H1 (cell line): ENCODE data around the gene TTC13. TPM values are rescaled to one million over a fixed set of nuclear protein-coding genes. Genes with fewer than 3 reads are reported as not detected.

Source experiments
- CTCF ChIA-PET: fragments of 300-600 bp; sonication (Branson Sonifier 250); formaldehyde crosslinking; loops from one replicate; lab custom pipeline; 2021; ENCODE audit not compliant: partially characterized antibody; lab: Charles Lee
- POLR2A ChIA-PET: fragments of 300-600 bp; sonication (Branson Sonifier 250); formaldehyde crosslinking; loops from one replicate; lab custom pipeline; 2021; ENCODE audit warnings: inconsistent platforms; ENCODE audit not compliant: partially characterized antibody; lab: Charles Lee
- DNase-seq, 2 experiments: peaks; one replicate each; pipeline versions ENCODE4 v3.0.0 to v3.0.0-alpha.2; 2010 to 2022; ENCODE audit warnings: low spot score in 2 of 2, low read depth in 1 of 2, mixed read lengths in 1 of 2
- FAIRE-seq: peaks from 2 replicates; lab custom pipeline; 2011; peaks lifted over from hg19 to GRCh38; lab: Jason Lieb, UNC
- H2AFZ ChIP-seq: 2 replicates; pipeline ENCODE4 v1.8.1; 2012; ENCODE audit warnings: low read length, inconsistent platforms
- H2AK5ac ChIP-seq: 2 replicates; pipeline ENCODE4 v1.6.1; 2013; ENCODE audit warnings: low read depth, low read length
- H2BK120ac ChIP-seq: replicated peaks from 2 replicates; pipeline ENCODE3; 2013; ENCODE audit warnings: low read depth, low read length, inconsistent platforms
- H2BK12ac ChIP-seq: 2 replicates; pipeline ENCODE4 v1.6.1; 2013; ENCODE audit warnings: low read depth, low read length
- H2BK15ac ChIP-seq: 2 replicates; pipeline ENCODE4 v1.6.1; 2013; ENCODE audit warnings: low read length
- H2BK20ac ChIP-seq: 2 replicates; pipeline ENCODE4 v1.6.1; 2013; ENCODE audit warnings: low read length
- H2BK5ac ChIP-seq: 2 replicates; pipeline ENCODE4 v1.6.1; 2013; ENCODE audit warnings: low read depth, low read length
- H3K14ac ChIP-seq: 2 replicates; pipeline ENCODE4 v1.6.1; 2013; ENCODE audit warnings: inconsistent platforms; ENCODE audit not compliant: insufficient read length
- H3K18ac ChIP-seq: 2 replicates; pipeline ENCODE4 v1.6.1; 2013; ENCODE audit warnings: low read length; ENCODE audit errors: extremely low read depth
- H3K23ac ChIP-seq: 2 replicates; pipeline ENCODE4 v1.6.1; 2013; ENCODE audit warnings: inconsistent platforms; ENCODE audit not compliant: insufficient read length
- H3K23me2 ChIP-seq: 2 replicates; pipeline ENCODE4 v1.6.1; 2013; ENCODE audit warnings: low read depth, low read length
- H3K27ac ChIP-seq: 2 replicates; pipeline ENCODE4 v1.6.1; 2011; ENCODE audit warnings: low read depth, low read length, inconsistent platforms
- H3K27me3 ChIP-seq, 4 experiments: replicated peaks in 1 of 4; 1 replicate in 1 of 4; 2 replicates in 3 of 4; pipeline versions ENCODE4 v1.6.1 to v1.8.1; 2011 to 2013; ENCODE audit warnings: low read length in 3 of 4, mild to moderate bottlenecking in 3 of 4, inconsistent platforms in 2 of 4, mixed read lengths in 2 of 4, moderate library complexity in 1 of 4; ENCODE audit not compliant: control insufficient read depth in 3 of 4, insufficient read depth in 3 of 4; ENCODE audit errors: extremely low read depth in 1 of 4
- H3K36me3 ChIP-seq, 4 experiments: 2 replicates each; pipeline versions ENCODE4 v1.6.1 to v1.8.1; 2011 to 2013; ENCODE audit warnings: mild to moderate bottlenecking in 4 of 4, low read length in 3 of 4, moderate library complexity in 2 of 4, control low read depth in 1 of 4, inconsistent platforms in 1 of 4; ENCODE audit not compliant: insufficient read depth in 4 of 4, control insufficient read depth in 2 of 4
- H3K4ac ChIP-seq: replicated peaks from 2 replicates; pipeline ENCODE3; 2013; ENCODE audit warnings: low read length, low read depth, mixed read lengths, inconsistent platforms; ENCODE audit not compliant: insufficient read length
- H3K4me1 ChIP-seq, 4 experiments: replicated peaks in 1 of 4; 1 replicate in 1 of 4; 2 replicates in 3 of 4; pipeline versions ENCODE4 v1.6.1 to v1.8.1; 2011 to 2013; ENCODE audit warnings: low read length in 3 of 4, inconsistent platforms in 2 of 4, mixed read lengths in 1 of 4; ENCODE audit not compliant: insufficient read depth in 4 of 4, control insufficient read depth in 3 of 4
- H3K4me2 ChIP-seq, 2 experiments: 2 replicates each; pipeline versions ENCODE4 v1.6.1 to v1.8.1; 2011 to 2013; ENCODE audit warnings: low read depth in 2 of 2, low read length in 2 of 2, control low read depth in 1 of 2, inconsistent platforms in 1 of 2, mild to moderate bottlenecking in 1 of 2; ENCODE audit not compliant: insufficient read depth in 1 of 2
- H3K4me3 ChIP-seq, 4 experiments: fragments of 200-600, 300-600 bp in 1 of 4; sonication (generic), shearing (Covaris generic), sonication (Bioruptor Twin) in 1 of 4; 2 replicates each; pipeline versions ENCODE4 v1.5.1 to v1.8.1; 2011 to 2016; ENCODE audit warnings: low read length in 4 of 4, low read depth in 3 of 4, control low read depth in 2 of 4, inconsistent platforms in 2 of 4, mild to moderate bottlenecking in 2 of 4, mixed read lengths in 1 of 4, moderate library complexity in 1 of 4; ENCODE audit not compliant: insufficient read depth in 2 of 4; ENCODE audit errors: extremely low read depth in 1 of 4
- H3K56ac ChIP-seq: replicated peaks from 2 replicates; pipeline ENCODE3; 2013; ENCODE audit warnings: low read depth, mild to moderate bottlenecking, mixed read lengths, low read length, inconsistent platforms; ENCODE audit not compliant: insufficient read length
- H3K79me1 ChIP-seq: 2 replicates; pipeline ENCODE4 v1.6.1; 2013; ENCODE audit warnings: low read depth, low read length, control low read depth
- H3K79me2 ChIP-seq, 2 experiments: 2 replicates each; pipeline versions ENCODE4 v1.6.1 to v1.8.1; 2012 to 2013; ENCODE audit warnings: low read length in 2 of 2, mild to moderate bottlenecking in 2 of 2, inconsistent platforms in 1 of 2; ENCODE audit not compliant: insufficient read depth in 2 of 2, control insufficient read depth in 1 of 2
- H3K9ac ChIP-seq, 4 experiments: replicated peaks in 1 of 4; 1 replicate in 1 of 4; 2 replicates in 3 of 4; pipeline versions ENCODE4 v1.6.1 to v1.8.1; 2011 to 2013; ENCODE audit warnings: low read depth in 3 of 4, low read length in 3 of 4, control low read depth in 2 of 4, mild to moderate bottlenecking in 2 of 4, moderate library complexity in 2 of 4, inconsistent platforms in 1 of 4; ENCODE audit errors: extremely low read depth in 1 of 4
- H3K9me3 ChIP-seq, 2 experiments: 2 replicates each; pipeline versions ENCODE4 v1.6.1 to v1.8.1; 2012 to 2013; ENCODE audit warnings: mild to moderate bottlenecking in 2 of 2, moderate library complexity in 2 of 2, control low read depth in 1 of 2, inconsistent platforms in 1 of 2, low read depth in 1 of 2, low read length in 1 of 2, mixed read lengths in 1 of 2; ENCODE audit not compliant: insufficient read depth in 2 of 2
- H4K20me1 ChIP-seq, 2 experiments: replicated peaks in 1 of 2; 2 replicates each; pipeline versions ENCODE3 to v1.8.1; 2011 to 2013; ENCODE audit warnings: inconsistent platforms in 2 of 2, low read length in 2 of 2, mild to moderate bottlenecking in 1 of 2; ENCODE audit not compliant: insufficient read depth in 2 of 2, control insufficient read depth in 1 of 2
- H4K5ac ChIP-seq: 2 replicates; pipeline ENCODE4 v1.6.1; 2013; ENCODE audit warnings: low read length, low read depth, mixed read lengths, inconsistent platforms; ENCODE audit not compliant: insufficient read length
- H4K8ac ChIP-seq: 2 replicates; pipeline ENCODE4 v1.8.0; 2013; ENCODE audit warnings: mild to moderate bottlenecking, moderate library complexity, low read length, inconsistent platforms; ENCODE audit not compliant: insufficient read depth; ENCODE audit errors: extremely low read depth
- H4K91ac ChIP-seq: replicated peaks from 2 replicates; pipeline ENCODE3; 2013; ENCODE audit warnings: low read length, mixed read lengths, inconsistent platforms; ENCODE audit not compliant: insufficient read length
- ATF3 ChIP-seq: IDR thresholded peaks from 2 replicates; pipeline ENCODE4 v1.6.1; 2011; ENCODE audit warnings: low read depth, mild to moderate bottlenecking, low read length; ENCODE audit not compliant: insufficient read depth
- BACH1 ChIP-seq: IDR thresholded peaks from 2 replicates; pipeline ENCODE4 v1.6.1; 2012; ENCODE audit warnings: low read length, improper control_type of control experiment
- BCL11A ChIP-seq, 2 experiments: IDR thresholded peaks; one replicate each; pipeline ENCODE4 v1.6.1; 2011; ENCODE audit warnings: low read depth in 2 of 2, low read length in 2 of 2, mild to moderate bottlenecking in 2 of 2
- CTCF ChIP-seq, 3 experiments: IDR thresholded peaks; 1 replicate in 2 of 3; 2 replicates in 1 of 3; pipeline versions ENCODE4 v1.5.1 to v1.6.1; 2011; ENCODE audit warnings: low read length in 3 of 3, mild to moderate bottlenecking in 3 of 3, inconsistent platforms in 2 of 3, low read depth in 1 of 3, moderate library complexity in 1 of 3; ENCODE audit not compliant: insufficient read depth in 1 of 3; ENCODE audit errors: control extremely low read depth in 1 of 3
- EGR1 ChIP-seq: IDR thresholded peaks from 2 replicates; pipeline ENCODE4 v1.6.1; 2011; ENCODE audit warnings: low read depth, low read length, borderline replicate concordance
- GABPA ChIP-seq: IDR thresholded peaks from 2 replicates; pipeline ENCODE4 v1.6.1; 2011; ENCODE audit warnings: mild to moderate bottlenecking, low read length, moderate library complexity, borderline replicate concordance; ENCODE audit not compliant: insufficient read depth
- KDM4A ChIP-seq: IDR thresholded peaks from one replicate; pipeline ENCODE4 v1.7.1; 2012; ENCODE audit warnings: low read depth, mild to moderate bottlenecking, moderate library complexity, low read length, inconsistent platforms; ENCODE audit not compliant: severe bottlenecking
- MAX ChIP-seq: IDR thresholded peaks from 2 replicates; pipeline ENCODE4 v1.6.1; 2012; ENCODE audit warnings: inconsistent platforms
- SP4 ChIP-seq: IDR thresholded peaks from 2 replicates; pipeline ENCODE4 v1.6.1; 2012; ENCODE audit warnings: low read length, inconsistent platforms
- SUZ12 ChIP-seq: fragments of 200-600 bp; sonication (generic); IDR thresholded peaks from 2 replicates; pipeline ENCODE4 v1.6.1; 2012; ENCODE audit warnings: mild to moderate bottlenecking, inconsistent platforms, low read length, moderate library complexity, mixed read lengths
- TAF1 ChIP-seq: IDR thresholded peaks from 2 replicates; pipeline ENCODE4 v1.6.1; 2011; ENCODE audit warnings: mild to moderate bottlenecking, low read depth, low read length
- WGBS, 2 experiments: shearing (Covaris generic) in 1 of 2; methylation state at CpG; one replicate each; pipeline versions ENCODE4 v1.1.6 to v1.1.7; 2013 to 2015; ENCODE audit warnings: low lambda C conversion rate in 2 of 2, mixed read lengths in 2 of 2, inconsistent platforms in 1 of 2, low coverage in 1 of 2, missing lambda C conversion rate in 1 of 2; ENCODE audit not compliant: insufficient replicate concordance in 2 of 2, insufficient coverage in 1 of 2, insufficient read length in 1 of 2; ENCODE audit errors: extremely low coverage in 1 of 2, missing lambda C conversion rate in 1 of 2; 5-methylcytosine and 5-hydroxymethylcytosine counted together
- polyA plus RNA-seq, 7 experiments: library from polyadenylated mRNA; depleted of rRNA in 3 of 7; stranded (reverse) in 5 of 7; unstranded in 2 of 7; fragments of >200 nt in 5 of 7; fragments of 200-250 nt in 2 of 7; gene quantifications; 1 replicate in 5 of 7; 2 replicates in 1 of 7; 4 replicates in 1 of 7; pipeline versions ENCODE4 v1.2.1 to v1.2.3, GENCODE V29; 2011 to 2013; ENCODE audit warnings: missing spikeins in 2 of 7, mixed read lengths in 2 of 7
- total RNA-seq: library from RNA; stranded (reverse); fragmentation: NEBNext Ultra II Directional; extraction: Animal tissue kit (Norgen Biotek cat#: 25700); gene quantifications from 2 replicates; pipeline ENCODE4 v1.2.1, GENCODE V29; 2021

The TTC13 gene
- total and polyA plus RNA-seq, 2 of the 8 experiments (the other 6 are each of a cell fraction or from before 2014, with no cell fraction given) = 3.1 to 7.1 TPM

GRCh38 chr1:230972855-230973271, 5.8 kb downstream of the TTC13 start:
- Histone ChIP-seq H2BK20ac (no peak overlapping the region), H4K5ac (no peak overlapping the region), H2AFZ (no peak overlapping the region), H2BK12ac (no peak overlapping the region), H3K36me3 (no peaks in the 10 kb centered on the region; a peak in 1 of 8 replicates), H3K4me2 (no peak overlapping the region), H3K27me3 (peaks cover 0 to 6% (median 0%) of the 10 kb centered on the region in 4 experiments; a peak in 4 of 7 replicates), H4K8ac (no peak overlapping the region; the same call in 1 of the 2 replicates), H4K20me1 (peaks cover 3 to 12% of the 10 kb centered on the region in 2 experiments), H3K18ac (no peak overlapping the region), H2AK5ac (no peak overlapping the region), H3K23ac (no peak overlapping the region), H3K4me3 (no peak overlapping the region), H3K27ac (no peak overlapping the region), H3K79me2 (no peaks in the 10 kb centered on the region; a peak in 2 of 4 replicates), H2BK120ac (no peak overlapping the region), H4K91ac (no peak overlapping the region)
- CTCF ChIA-PET = interaction anchor here (0.5 kb wide), 1 partner anchor 303 kb away, joined by 4 read pairs; no protein-coding TSS in a partner anchor
- no peak for DNase-seq
- TF ChIP-seq EGR1 (no peak), CTCF (IDR thresholded peaks at IDR 0.05; ENCODE audit: control extremely low read depth in 1 of 3, insufficient read depth in 1 of 3, low read depth in 1 of 3, low read length in 3 of 3) (no peak), ATF3 (no peak), SUZ12 (no peak), BACH1 (no peak), SP4 (no peak), MAX (no peak), KDM4A (no peak), GABPA (no peak), TAF1 (no peak), BCL11A (IDR thresholded peaks at IDR 0.05; ENCODE audit: low read depth in 2 of 2, low read length in 2 of 2) (no peak)
- TF ChIP-seq, all 59 proteins: peak for 0
- Histone ChIP-seq H2BK15ac (no peak overlapping the region), H3K4ac (no peak overlapping the region), H3K4me1 (peaks cover 0 to 5% (median 0%) of the 10 kb centered on the region in 4 experiments; a peak in 2 of 7 replicates), H3K9ac (no peak overlapping the region), H3K9me3 (no peaks in the 10 kb centered on the region), H3K56ac (no peak overlapping the region), H2BK5ac (no peak overlapping the region), H3K14ac (no peak overlapping the region), H3K23me2 (peaks cover 2% of the 10 kb centered on the region), H3K79me1 (no peaks in the 10 kb centered on the region)
- FAIRE-seq = no peak
- WGBS, 2 experiments = 95% methylated on average over 1 of the region's 1 CpG; no CpG with 5 or more reads in 1 of the 2 experiments
- POLR2A ChIA-PET = no interaction called here
